Anterior cingulate cortex (tissue), 58 donors: ENCODE data around the gene TTC28.

Experiments
- DNase-seq, 58 donors: peaks; one replicate each; lab custom pipeline; 2025; lab: John Stamatoyannopoulos, UW

Gene TTC28

DNA sequence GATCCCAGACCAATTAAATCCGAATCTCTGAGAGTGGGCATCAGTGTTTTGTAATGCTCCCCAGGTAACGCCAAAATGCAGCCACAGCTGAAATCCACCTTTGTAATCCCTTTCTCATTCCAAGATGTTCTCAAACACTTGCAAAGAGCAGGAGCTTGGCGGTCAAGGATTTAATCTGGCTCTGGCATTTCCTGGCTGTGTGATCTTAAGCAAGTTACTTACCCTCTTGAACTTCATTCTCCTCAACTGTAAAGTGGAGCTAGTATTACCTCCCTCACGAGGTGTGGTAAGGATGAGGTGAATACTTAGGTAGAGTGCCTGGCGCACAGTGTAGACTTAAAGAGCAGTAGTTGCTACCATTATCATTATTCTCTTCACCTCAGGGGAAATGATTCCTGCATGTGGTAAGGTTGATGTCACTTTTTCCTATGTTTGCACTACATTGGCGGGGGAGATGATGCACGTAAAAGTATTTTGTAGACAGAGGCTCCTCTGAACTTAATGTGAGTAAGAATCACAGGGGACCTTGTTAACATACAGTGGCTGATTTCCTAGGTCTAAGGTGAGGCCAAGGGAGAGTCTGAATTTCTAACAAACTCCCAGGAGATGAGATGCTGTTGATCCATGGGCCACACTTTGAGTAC, 550.2 kb downstream of the TTC28 start:
- DNase-seq: no peak

DNA sequence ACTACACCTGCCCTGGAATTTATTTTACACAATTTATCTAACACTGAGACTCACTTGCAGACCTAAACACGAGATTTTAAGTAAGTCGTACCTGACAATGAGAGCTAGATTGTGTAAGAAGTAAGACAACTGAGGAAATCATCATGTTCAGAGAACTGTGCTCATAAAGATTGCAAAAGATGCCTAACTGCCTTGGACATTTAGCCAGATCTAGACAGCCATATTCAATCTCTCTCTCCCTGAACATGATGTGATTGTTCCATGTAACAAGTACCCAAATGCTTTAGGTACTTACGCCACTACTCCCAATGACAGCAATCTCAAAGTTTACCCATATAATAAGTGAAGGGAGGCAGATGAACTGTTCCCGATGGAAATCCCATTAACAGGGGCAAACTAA, 550.8 kb downstream of the TTC28 start:
- no peak for DNase-seq

DNA sequence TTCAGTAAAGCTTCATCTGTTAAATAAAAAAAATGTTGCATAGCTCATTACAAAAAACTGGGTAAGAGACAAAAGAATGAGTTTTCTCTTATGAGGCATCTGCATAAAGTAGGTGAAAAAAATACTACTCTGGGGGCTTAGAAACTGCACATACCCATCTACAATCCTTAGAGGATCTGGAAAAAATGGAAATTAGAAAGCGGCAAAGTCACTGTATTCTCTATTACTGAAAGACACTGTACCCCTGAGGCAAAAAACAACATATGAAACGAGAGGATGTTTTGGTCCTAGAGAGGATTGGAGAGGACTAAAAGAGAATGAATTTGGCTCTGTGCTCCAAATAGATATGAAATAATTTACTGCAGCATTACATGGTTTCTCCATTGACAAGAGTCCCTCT, 553.8 kb downstream of the TTC28 start:
- no peak for DNase-seq

DNA sequence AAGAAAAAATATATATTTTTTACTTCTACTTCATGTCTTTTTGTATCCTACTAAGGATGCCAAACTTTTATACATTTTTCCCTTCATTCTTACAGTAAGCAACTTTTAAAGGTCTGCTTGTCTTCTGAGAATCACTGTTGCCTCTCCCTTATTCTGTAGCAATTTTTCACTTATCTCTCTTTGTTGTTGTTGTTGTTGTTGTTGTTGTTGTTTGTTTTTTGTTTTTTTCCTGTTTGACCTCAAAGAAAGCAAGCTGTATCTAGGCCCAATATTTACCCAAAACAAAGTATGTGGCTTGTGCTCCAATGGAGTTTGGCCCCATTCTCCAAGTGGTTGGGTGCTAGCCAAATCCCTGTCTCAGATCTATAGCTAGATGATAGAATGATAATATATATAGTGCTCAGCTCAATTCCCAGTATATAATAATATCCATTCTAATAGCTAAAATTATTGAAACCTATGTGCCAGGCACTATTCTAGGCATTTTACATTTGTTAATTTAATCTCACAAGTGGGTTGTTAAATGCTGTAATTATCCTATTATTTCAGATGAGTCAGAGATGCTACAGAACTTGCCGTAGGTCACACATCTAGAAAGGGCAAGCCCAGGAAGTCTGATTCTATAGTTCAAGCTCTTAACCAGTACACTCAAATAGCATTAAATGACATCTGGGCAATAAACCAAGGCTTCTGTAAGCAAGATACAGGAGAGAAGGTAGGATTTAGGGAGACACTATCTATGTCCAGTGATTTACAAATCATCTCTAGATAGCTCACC, 555.5 kb downstream of the TTC28 start:
- DNase-seq: no peak

DNA sequence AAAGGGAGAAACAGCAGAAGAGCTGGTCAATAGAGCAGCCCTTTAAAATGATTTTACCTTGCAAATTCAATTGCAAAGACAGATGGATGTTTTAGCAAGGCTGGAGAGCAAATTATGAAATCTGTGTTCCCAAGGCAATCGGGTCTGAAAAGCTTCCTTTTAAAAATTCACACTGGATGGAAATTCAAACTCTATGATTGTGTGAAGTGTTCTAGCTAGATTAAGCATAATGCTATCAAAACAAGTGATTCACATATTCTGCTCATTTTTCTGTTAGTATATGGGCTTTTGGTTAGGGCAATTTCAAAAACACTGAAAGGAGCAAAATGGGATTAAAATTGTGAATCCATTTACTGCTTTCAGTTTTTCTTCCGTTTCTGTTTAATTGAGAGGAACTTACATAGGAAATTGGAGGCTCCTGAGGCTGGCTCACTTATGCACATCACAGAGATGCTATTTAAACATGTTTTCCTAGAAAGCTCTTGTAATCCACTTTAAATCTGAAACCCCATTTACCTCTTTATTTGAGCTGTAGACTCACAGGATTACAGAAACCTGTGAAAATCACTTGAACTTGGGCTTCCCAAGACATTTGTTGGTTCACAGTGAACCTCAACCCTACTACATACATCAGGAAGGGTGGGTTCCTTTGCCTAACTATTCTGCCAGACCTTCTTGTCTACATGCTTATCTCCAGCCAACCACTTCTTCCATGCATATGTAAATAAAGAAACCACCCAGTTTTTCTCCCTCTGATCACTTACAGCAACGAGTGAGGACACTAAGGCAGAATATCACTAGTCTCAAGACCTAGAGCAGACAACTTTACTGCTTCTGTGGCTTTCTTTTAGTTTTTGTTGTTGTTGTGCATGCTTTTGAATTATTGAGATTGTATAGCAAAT, 558.7 kb downstream of the TTC28 start:
- DNase-seq: peak in 1 of 58 donors; percentile 10

DNA sequence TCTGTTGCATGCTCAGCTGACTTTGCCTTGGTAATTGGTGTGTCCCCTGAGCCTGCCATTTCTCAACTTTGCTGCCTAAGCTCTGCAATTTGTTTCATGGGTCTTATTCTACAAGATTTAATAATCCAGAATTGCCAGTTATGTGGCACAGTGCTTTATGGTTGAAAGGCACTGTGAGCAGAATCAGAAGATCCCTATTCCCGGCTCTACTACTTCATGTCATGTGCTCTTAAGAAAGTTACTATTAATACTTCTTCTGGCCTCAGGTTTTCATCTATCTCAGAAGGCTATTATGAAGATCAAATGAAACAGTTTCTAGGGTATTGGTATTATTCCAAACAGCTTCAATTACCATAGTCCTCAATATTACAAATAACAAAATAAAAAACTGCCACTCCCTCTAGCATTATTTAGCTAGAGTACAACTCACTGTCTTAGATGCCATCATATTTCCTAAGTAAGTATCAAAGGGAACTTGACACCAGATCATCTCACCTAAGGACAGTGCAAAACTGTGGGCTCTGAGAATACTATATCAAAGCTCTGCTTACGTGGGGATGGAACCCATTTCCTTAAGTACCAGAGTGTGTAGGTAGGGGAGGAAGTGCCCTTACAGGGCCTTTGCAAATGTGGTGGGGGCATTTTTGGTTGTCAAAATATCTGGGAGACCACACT, 560.5 kb downstream of the TTC28 start:
- DNase-seq: no peak

DNA sequence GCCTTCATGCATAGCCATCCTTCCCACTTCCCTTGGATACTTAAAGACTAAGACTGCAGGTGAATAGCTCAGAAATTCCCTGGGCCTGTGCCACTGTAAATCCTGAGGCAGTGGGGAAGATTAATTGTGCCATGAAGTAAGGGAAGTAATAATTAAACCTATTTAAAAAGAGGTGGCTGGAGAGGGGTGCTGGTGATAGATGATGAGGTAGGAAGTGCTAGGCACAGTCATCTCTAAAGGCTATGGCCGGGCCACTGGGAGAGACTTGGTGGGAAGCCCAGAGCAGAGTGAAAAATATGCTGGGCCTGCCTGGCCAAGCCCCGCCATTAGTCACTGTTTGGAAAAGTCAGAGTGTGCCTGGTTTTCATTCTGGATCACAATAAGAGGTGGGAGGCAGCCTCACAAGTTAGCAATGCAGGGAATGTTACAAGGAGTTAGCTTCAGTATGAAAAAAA, 563.4 kb downstream of the TTC28 start:
- DNase-seq: peak in 1 of 58 donors; percentile 1

DNA sequence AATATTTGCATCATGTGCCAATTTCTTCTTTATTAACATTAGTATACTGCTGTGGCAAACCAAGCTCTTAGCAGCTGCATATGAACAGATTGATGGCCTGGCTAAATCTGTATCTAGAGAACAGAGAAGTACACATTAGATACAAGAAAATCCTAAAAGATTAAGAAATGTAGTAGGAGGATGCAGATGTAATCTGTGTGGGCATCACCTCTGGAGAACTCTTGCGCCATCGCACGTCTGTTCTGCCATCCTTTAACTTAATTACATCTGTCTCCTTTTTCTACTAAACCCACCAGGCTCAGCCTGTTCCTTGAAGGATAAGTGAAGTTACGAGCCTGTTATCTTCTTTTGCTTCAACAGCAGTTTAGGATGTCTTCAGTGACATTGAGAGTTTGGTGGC, 564.2 kb downstream of the TTC28 start:
- DNase-seq: no peak

DNA sequence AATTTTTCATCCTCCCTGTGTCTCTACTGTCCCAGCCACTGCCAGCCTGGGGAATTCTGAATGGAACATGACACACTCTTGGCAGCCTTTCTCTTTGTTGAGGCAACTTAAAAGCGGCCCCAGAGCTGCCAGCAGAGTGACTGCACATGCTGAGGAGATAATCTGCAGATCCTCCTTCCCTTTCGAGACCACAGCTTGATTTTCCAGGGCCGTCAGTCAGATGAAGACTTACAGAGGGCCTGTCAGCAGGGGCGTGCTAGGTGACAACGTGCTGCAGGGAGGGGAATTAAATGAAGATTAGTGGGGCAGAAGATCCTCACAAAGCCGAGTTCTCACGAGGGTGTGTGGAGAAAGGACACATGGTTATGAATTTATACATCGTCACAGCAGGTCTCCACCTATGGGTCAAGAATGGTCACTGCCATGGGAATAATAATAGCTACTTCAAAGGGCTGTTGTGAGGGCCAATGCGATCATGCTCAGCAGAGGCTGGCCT, 567.0 kb downstream of the TTC28 start:
- DNase-seq: no peak

DNA sequence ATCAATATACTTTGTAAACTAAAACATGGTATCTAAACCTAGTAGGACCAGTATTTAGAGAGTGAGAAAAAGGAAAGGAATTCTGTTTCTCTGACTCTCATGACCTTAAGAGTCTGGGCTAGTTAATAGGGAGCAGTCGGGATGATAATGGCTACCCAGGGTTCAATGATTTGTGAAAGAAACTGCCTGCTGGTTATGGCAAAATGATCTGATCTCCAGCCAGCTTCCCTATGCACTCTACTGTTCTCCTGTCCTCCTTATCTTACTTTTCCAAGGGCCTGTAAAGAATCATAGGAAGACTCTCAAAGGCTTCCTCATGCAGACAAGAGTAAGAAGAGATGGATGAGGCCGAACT, 567.5 kb downstream of the TTC28 start:
- DNase-seq: no peak

DNA sequence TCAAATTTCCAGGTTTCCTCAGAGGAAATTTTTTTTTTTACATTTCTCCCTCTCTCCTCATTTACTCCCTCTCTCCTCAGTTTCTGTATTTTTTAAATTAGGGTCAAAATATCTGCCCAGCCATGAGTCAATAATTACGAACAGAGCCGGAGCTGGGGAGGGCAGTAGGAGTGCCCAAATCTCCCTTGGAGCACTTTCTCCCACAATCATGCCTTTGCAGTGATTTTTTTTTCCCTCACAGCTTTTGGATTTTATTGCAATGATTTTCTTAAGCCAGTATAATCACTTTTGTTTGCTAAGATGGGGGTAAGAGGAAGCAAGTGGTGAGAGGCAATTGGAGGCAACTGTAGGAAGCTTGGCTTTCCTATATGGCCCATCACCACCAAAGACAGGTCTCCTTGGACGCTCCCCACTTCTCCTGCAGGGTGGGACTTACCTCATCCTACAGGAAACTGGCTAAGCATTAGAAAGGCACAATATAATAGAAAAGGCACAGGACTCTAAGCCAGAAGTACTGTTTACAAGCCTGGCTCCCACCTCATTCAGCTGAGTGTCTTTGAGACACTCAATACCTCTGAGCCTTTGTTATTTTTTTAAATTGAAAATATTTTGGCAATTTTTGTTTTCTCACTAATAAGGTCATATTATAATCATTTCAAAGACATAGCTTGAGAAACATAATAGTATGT, 568.0 kb downstream of the TTC28 start:
- DNase-seq: no peak

DNA sequence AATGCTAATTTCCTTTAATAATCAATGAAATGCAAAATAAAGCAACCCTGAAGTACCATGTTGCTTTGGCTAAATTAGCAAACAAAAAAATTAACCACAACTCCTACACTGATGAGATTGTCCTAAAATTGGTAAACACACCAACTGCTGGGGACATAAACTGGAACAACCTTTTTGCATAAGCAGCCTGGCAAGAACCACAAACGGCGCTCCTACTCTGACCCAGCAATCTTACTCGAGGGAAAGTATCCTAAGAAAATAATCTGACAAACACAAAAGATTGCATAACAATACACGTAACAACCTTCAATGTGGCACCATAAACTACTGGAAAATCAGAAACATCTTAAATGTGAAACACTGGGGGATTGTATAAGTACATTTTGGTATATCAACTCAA, 570.8 kb downstream of the TTC28 start:
- DNase-seq: no peak

DNA sequence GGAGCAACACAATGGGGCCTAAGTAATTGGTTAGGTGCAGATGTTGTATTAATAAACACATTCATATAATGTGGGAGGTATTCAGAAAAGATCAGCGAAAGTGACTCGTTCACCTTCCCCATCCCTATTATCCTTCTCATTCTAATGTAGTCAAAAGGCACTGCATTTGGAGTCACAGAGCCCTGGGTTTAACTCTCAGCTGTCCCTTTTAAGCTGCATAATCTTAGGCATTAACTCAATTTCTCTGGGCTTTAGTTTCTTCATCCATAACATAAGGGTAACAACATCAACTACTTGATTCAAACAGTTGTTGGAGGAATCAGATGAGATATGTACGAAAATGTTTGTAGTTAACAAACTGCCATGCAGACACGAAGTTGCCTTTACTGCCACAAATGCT, 573.0 kb downstream of the TTC28 start:
- DNase-seq: no peak

DNA sequence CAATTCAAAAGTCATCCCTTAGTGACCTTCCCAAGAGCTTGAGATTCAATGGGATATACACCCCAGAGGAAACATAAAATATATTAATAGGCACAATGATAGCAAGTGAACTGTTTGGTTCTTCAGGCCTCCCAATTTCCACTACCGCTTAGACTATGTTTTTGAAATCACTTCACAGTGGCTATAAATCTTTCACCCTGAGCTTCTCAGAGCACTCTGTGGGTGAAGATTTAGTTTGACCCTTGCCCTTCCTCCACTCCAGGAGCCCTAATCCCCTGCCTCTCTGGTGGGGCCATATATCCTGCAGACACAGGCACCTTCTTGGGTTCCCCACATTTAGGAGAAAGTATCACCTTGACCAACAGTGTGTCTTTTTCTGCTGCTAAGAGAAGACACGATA, 573.7 kb downstream of the TTC28 start:
- no peak for DNase-seq

DNA sequence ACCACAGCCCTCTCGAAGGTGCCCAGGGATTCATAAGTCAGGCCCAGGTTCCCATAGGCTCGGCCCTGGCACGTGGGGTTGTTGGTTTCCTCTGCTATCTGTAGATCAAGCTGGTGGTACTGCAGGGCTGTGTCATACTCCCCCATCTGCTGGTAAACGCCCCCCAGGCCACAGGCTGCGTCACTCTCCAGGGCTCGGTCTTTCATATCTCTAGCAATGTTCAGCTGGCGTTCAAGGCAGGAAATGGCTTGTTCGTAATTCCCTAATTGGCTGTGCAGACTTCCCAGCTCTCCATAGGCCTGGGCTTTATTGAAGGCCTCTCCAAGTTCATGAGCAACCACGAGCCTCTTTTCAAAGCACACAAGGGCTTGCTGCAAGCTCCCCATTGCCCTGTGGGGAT, 574.2 kb downstream of the TTC28 start:
- no peak for DNase-seq

DNA sequence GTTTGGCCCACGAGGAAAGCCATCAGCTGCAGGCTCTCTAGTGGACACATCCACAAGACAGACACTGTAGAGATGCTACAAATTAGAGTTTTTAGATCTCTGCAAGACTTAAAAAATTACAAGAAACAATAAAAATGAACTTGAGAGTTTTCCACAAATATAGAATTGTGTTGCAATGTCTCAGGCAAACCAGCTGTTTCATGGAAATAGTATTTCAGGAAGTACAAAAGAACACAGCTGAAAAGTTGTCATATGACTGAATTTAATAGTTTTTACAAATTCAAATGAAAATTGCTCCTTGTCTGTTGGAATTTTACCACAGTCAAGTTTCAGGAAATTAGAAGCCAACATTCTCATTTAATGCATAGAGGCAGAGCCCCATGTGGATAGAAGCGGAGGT, 576.0 kb downstream of the TTC28 start:
- no peak for DNase-seq

DNA sequence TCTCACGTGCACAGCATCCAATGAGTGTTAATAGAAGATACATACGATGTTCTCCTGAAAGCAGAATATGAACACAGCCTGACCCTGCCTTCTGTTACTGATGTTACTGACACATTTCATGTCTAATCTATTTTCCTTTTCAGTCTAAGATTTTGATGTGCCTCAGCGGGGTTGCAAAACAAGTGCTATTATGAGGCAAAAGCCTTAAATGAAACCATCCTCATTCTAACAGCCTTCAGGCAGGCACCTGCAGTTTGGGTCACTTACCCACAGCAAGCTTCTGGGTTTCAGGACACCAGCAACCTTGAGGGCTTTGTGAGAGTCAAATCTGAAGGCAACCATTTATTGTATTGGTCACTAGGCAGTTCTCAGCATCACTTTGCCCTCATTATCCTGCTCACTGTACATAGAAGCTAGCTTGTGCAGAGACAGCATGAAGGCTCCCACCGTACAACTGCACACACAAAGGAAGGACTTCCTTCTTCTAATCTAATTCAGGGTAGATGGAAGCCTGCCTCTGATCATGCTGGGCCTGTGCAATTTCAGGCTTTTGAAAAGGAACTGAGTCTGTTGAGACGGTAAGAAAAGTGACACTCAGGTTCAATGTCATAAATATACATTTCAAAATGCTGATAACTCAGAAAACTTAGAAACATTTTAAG, 577.4 kb downstream of the TTC28 start:
- no peak for DNase-seq

DNA sequence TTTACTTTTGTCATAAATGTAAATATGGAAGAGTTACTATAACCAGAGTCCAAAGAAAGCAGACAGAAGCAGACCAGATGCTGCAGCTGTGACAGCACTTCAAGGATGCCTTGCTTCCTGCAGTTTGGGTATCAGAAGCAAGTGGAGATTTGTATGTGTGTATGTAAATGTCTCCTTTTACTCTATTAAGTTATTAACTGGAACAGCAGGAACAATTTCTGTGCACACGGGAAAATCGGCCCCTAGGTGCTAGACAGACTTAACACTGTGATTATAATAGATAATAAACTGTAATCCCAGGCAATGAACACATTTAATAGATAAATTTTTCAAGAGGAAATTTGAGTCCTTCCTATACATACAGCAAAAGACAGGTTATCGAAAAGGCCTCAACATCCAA, 582.0 kb downstream of the TTC28 start:
- DNase-seq: no peak

DNA sequence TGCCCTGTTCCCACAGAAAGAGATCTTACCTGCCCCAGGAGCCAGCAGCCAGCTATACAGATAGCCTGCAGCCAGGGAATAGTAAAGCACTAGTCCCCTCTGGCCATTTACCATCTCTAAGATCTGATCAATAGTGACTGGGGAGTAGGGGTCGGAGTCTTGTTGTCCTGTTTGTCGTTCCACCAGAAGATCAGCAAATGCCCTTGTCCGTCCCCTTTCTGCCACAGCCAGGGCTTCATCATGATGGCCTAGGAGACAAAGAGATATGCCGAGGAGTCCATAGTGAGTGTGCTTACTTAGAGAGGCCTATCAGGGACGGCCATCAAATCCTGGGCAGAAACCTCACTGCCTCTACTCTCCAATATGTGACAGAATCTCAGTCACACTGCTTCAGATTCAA, 583.5 kb downstream of the TTC28 start:
- no peak for DNase-seq
